D721Med (cell line): ENCODE results near the gene CHRNA7.

Experiments used
- DNase-seq: peaks from one replicate; pipeline ENCODE4 v3.0.0; 2011; ENCODE audit warnings: low spot score; ENCODE audit not compliant: insufficient read length
- FAIRE-seq: peaks from 2 replicates; lab custom pipeline; 2011; peaks lifted over from hg19 to GRCh38; lab: Jason Lieb, UNC
- TF ChIP-seq, protein P1 (sequence below): IDR thresholded peaks from 2 replicates; pipeline ENCODE4 v1.5.1; 2012; ENCODE audit warnings: mild to moderate bottlenecking, control low read depth; ENCODE audit not compliant: insufficient read depth; ENCODE audit errors: missing control alignments

Gene CHRNA7

DNA sequence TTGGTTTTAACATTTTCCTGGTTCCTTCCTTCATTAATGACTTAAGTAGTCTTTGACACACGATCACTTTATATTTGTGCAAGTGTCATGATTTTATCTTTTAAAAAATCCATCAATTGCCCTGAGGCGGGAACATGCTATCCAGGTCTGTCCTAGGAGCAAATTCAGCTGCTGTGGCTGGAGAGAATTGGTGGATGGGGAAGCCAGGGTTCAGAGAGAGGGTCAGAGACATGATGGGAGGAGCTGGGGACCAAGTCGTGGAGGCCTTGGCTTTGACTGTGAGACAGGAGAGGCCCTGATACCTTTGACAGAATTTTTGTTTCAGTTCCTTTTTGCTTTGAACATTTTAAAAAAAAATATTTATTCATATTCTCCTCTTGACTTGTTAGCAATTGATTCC lies 89.0 kb downstream of the CHRNA7 start:
- no peak for FAIRE-seq
- TF ChIP-seq, protein P1, sequence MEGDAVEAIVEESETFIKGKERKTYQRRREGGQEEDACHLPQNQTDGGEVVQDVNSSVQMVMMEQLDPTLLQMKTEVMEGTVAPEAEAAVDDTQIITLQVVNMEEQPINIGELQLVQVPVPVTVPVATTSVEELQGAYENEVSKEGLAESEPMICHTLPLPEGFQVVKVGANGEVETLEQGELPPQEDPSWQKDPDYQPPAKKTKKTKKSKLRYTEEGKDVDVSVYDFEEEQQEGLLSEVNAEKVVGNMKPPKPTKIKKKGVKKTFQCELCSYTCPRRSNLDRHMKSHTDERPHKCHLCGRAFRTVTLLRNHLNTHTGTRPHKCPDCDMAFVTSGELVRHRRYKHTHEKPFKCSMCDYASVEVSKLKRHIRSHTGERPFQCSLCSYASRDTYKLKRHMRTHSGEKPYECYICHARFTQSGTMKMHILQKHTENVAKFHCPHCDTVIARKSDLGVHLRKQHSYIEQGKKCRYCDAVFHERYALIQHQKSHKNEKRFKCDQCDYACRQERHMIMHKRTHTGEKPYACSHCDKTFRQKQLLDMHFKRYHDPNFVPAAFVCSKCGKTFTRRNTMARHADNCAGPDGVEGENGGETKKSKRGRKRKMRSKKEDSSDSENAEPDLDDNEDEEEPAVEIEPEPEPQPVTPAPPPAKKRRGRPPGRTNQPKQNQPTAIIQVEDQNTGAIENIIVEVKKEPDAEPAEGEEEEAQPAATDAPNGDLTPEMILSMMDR, result no peak
- DNase-seq, result no peak

DNA sequence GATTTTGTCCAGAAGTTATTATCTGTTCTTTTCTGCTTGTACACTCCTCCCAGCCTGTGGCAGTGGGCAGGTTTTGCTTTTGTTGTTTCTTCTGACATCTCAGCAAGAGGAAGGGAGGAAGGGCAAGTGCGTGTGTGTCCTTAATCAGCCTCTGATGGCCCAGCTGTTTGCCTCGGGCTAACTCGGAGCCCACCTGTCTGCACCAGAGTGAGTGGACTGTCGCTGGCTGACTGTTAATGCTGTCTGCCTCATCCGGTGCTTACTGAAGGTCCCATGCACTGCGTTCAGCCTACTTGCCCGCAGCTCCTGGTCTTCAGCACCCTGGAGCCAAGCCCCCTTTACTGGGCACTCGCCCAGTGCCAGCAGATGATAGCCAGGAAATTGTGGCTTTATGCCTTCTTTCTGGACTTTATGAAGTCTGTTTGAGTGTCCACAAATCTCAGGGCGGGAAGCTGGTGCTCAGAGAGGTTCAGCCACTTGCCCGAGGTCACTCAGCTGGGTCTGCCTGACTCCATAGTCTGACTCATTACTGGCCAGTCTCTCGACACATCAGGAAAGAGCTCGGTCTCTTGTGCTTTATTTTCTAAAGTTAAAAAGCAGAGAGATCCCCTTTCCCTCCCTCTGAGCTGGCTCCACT lies 89.5 kb downstream of the CHRNA7 start:
- TF ChIP-seq, protein P1, result no peak
- DNase-seq (no peak), FAIRE-seq (no peak)

DNA sequence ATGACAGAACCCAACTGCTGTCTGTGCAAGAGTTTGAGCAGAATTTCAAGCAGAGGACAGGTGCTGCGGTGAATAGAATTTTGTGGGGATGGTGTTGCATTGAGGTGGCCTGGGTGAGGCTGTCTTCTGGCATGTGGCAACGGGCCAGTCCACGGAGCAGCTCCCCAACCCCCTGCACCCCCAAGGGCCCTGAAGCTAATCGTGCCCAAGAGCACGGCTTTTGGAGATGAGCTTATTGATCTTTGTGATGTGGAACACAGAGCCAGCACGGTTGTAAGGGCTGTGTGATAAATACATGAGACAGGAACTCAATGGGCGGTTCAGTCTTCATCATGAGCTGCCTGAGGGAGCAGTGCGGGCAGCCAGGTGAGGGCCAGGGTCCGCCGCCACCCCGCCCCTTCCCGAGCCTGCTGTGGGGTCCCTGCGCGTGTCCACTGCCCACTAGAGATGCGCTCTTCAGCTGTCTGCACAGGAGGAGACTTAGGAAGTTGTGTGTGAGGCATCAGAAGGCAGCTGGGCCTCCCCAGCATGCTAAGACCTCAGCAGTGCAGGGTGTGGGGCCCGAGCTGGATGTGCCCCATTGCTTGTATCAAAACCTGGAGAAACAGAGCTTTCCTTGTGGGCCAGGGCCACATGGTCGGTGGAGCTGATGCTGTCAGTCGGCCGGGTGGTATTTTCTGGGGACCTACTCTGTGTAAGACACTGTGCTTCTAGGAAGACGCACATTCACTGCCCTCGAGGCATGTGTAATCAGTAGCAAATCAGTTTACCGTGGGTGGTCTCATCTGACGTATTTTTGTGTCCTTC lies 90.5 kb downstream of the CHRNA7 start:
- DNase-seq (no peak), FAIRE-seq (no peak)
- TF ChIP-seq, protein P1, result no peak

DNA sequence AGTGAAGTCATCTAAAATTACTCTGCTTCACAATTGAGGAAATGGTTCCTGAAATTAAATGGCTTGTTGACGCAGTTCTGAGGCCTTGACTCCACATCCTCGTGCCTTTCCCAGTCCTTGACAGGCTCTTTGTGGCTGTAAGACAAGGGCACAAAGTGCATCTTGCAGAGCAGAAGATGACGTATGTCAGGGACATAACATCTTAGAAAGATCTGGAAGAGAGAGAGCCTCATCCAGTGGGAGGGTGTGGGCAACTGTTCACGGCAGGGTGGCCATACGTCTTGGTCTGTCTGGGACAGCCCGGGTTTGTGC lies 91.0 kb downstream of the CHRNA7 start:
- DNase-seq (no peak), FAIRE-seq (no peak)
- TF ChIP-seq, protein P1, result no peak

DNA sequence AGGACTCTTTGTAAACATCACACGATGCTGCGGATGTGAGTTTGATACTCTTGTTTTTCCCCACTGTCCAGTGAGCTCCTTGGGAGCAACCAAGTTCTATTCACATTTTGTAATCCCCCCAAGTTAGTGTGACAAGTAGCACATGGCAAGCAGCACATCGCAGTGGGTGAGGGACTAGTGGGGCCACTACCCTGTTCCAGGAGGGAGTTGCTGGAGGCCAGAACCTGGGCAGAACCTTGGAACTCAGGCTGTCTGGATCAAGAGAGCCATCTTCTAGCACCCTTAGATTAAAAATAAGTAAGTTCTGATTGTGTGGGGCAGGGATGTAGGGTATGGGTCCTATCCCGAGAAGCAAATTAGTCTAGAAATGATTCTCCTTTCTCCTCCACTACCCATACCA lies 91.7 kb downstream of the CHRNA7 start:
- FAIRE-seq (no peak), DNase-seq (no peak)
- TF ChIP-seq, protein P1, result no peak

DNA sequence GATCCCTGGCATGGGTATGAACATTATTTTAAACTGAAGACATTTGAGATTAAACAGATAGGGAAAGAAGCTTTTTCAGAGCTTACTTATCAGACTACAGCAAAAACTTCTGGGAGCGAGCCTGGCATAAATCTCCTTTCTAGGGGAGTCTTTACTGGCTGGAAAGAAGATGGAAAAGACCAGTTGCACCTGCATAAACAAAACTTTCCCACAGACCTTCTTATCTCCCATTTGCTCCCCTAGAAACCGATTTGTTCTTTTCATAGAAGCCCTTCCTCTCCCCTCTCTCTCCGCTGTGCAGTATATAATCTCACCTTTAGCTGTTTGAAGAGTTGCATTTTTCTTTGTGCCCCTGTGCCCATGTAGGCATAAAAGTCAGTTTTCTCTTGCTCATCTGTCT lies 93.2 kb downstream of the CHRNA7 start:
- FAIRE-seq (no peak), DNase-seq (no peak)
- TF ChIP-seq, protein P1, result no peak

DNA sequence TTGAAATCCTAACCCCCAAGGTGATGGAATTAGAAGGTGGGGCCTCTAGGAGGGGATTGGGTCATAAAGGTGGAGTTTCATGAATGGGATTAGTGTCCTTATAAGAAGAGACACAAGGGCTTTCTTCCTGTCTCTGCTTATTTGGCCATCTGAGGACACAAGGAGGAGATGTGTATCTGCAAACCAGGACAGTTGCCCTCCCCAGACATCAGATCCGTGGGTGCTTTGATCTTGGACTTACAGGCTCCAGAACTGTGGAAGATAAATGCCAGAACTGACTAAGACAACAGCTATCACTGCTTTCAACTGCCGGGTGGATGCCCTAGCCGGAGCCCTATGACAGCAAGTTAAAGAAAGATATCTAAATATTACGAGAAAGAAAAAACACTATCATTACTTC lies 94.4 kb downstream of the CHRNA7 start:
- TF ChIP-seq, protein P1, result no peak
- DNase-seq (no peak), FAIRE-seq (no peak)
